HuH-7.5 (cell line): ENCODE measurements around the gene IFT57.
"Not testable (repeated sequence)": the region's sequence is repeated elsewhere in the genome, so short reads cannot be mapped to it uniquely, and the experiment has no call there.

Source experiments
- DNase-seq: peaks from one replicate; pipeline ENCODE4 v3.0.0; 2011; ENCODE audit warnings: low spot score

IFT57 gene

DNA sequence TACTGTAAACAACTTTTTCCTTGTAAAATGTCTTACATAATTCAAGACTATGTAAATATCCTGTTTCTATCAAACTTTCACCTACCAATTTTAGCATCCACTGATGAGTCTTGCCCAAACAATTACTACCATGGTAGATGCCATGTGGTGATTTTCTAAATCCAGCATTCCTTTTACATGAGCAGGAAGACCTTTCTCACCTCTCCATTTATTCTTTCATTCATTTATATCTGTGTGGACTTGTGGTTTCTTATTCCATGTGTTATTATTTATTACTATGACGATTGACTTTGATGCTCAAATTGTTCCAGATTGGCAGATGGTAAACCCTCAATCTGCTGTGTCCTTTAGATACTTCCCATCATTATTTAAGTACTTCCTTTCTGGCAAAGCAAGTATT is 62.4 kb downstream of the IFT57 start:
- no peak for DNase-seq

- DNase-seq = no peak
Measured at GRCh38 chr3:108159105-108159504, 63.1 kb downstream of the IFT57 start.

GRCh38 chr3:108158251-108158650 is 64.0 kb downstream of the IFT57 start:
- DNase-seq = no peak

DNA sequence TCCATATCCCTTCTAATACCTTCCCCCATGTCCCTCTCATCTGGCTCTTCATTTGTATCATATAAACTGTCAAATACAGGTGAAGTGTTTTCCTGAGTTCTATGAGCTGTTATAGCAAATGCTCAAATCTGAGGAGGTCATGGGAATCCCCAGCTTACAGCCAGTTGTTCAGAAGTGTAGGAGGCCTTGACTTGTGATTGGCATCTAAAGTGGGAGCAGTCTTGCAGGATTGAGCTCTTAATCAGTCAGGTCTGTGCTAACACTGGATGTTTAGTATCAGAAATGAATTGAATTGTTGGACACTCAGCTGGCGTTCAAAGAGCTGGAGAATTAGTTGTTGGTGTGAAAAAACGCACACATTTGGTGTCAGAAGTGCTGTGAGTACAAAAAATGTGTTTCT is 65.0 kb downstream of the IFT57 start:
- no peak for DNase-seq

DNA sequence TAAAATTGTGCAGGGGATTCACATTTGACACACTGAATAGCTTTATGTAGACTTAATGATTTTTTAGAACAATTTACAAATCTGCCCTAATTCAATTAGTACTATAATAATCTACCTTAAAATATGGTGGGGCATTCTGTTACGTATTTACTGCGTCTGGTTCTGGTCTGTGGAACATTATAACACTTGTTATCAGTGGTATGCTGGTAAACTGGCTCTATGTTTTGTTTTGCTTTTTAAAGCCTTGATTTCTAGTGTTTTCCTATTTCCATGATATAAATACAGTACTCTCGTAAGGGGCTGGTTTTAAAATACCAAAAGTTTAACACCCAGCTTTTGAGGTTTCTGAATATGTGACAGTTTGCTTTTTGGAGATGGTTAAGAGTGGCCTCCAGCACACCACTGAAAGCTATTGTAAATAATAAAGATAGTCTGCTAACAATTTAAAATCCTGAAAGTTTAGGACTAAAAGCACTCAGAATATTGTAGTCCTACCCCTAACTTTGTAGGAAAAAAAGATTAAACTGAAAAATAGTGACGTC is 65.8 kb downstream of the IFT57 start:
- DNase-seq = no peak

GRCh38 chr3:108155642-108156041 is 66.6 kb downstream of the IFT57 start:
- not testable (repeated sequence) for DNase-seq

GRCh38 chr3:108153451-108153981 is 68.7 kb downstream of the IFT57 start:
- DNase-seq = peak; percentile 13

DNA sequence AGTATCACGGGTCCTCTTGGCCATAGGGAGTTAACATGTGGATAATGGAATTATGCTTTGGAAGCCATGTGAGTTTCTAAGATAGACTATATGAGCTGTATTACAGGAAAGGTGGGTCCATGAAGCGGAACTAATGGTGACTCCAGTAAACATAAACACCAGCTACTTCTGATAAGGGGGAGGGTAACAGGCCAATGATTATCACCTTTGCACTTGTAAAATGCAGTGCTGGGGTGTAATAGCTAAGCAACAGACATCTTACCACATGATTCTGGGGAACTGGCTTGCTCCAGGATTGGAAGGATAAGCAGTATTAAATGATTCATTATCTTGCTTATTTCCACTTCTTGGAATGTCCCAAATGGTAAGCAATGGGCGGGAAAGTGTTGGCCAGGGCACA is 70.0 kb downstream of the IFT57 start:
- no peak for DNase-seq

DNA sequence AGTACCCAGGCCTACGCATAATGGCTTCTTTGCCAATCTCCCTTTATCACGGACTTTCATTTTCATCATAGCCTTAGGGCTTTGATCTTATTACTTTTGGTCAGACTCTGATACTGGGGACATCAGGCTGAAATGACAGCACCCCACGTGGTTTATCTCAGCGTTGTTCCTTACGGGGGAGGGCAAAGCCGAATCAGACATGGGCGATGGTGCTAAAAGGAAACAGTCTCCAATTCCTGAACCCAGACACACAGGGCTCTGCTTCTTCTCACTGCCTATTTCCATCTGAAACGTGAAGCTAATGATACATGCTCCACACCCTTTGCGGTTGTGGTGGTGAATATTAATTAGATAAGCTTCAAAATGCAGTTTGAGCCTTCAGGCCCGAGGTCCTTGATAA is 72.0 kb downstream of the IFT57 start:
- DNase-seq = no peak

GRCh38 chr3:108146139-108146538 is 76.1 kb downstream of the IFT57 start:
- DNase-seq = no peak

- DNase-seq = no peak
Measured at GRCh38 chr3:108145578-108145977, 76.6 kb downstream of the IFT57 start.

- DNase-seq = no peak
Measured at GRCh38 chr3:108137460-108137814, 84.8 kb downstream of the IFT57 start.

- DNase-seq = no peak
Measured at GRCh38 chr3:108136561-108137459, 85.4 kb downstream of the IFT57 start.

DNA sequence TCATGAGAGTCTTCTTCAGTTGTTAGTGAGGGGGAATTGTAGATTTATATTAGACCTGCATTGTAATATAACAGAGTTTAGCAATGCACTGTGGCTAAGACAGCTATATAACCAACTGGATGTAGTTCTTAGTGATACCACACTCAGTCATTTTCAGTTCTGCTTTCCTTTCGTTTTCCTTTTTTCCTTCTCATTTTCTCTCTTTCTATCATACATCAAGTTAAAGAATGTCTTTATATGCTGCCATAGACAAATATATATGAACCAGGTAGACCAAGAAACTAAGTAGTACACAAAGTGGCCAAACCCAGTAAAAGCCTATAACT is 87.7 kb downstream of the IFT57 start:
- DNase-seq = no peak

DNA sequence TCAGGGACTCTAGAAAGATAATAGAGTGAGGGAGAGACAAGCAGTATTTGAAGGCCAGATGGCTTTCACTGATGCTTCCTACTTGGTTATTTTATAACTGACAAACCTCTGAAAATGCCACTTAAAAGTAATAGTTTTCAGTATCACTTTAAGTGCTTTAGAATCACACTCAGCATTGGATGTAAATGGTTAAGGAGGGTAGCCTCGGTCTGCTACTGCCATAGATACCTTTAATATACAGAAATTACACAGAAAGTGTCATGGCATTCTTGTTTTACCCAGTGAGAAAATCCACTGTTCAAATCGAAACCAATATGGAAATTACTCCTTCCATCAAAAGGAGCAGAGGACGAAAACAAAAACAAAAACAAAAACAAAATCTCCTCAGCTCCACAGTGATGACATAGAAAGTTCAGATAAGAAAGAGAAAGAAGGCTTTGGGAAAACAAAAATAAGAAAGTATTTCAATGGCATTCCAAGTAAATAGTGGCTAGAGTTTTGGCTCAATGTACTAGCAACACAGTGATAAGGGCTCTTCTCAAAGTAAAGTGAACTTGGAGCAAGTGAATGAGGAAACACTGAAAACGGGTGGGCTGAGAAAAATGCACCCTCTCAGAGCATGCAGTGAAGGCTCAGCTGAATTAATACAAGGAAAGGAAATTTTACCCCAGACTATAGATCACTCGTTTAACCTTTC is 88.2 kb downstream of the IFT57 start:
- DNase-seq = no peak

- DNase-seq = no peak
Measured at GRCh38 chr3:108133048-108133369, 89.2 kb downstream of the IFT57 start.

- DNase-seq = no peak
Measured at GRCh38 chr3:108131475-108132134, 90.6 kb downstream of the IFT57 start.

GRCh38 chr3:108130701-108131474 is 91.3 kb downstream of the IFT57 start:
- no peak for DNase-seq

GRCh38 chr3:108130236-108130635 is 92.0 kb downstream of the IFT57 start:
- DNase-seq = no peak

DNA sequence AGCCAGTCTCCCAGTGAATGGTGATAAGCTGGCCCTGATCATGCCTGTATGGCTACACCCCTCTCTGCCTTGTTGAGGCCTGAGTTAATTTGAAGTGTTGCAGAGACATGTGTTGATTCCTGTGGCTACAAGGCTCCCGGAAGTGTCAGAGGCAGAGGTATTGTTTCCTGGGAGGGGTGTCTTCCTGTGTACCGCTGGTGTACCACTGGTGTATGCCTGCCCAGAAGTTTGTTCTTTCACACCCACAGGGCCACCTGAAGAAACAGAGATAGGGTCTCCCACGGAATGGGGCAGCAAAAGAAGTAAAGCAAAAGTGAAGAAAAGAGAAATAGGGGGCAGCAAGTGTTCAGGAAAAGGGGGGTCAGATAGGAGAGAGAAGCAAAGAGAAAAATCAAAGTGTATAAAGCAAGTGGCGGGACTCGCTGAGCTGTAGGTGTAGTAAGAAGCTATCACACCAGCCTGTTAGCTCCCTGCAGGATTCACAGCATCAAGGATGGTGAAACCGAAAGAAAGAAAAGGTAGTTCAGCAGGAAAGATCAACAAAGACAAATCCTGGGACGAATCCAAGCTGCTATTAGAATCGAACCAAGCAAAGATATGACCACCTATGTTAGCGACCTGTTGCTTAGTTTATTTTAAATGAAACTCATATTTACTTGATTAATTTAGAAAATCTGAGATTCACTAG is 94.8 kb downstream of the IFT57 start:
- DNase-seq = no peak

DNA sequence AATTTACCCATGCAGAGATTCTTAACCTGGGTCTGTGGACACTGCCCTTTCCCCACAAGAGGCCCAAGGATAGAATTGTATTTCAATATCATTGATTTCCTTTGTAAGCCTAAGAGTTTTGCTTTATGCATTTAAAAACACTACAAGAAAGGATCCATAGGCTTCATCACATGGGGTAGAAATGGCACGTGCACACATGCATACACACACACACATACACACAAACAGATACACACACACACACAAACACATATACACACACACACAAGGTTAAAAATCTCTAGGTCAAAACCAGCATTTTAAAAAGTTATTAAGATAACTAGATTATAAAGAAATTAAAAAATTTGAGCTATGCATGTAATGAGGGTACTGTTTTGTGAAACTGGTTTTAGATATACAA is 95.9 kb downstream of the IFT57 start:
- no peak for DNase-seq
